LNCAP (cell line): ENCODE data around the gene TNFRSF19.

Experiments used
- TF ChIP-seq, protein P1 (sequence below): fragments of 450-650 bp; IDR thresholded peaks from 2 replicates; pipeline ENCODE4 v1.5.1; 2017; ENCODE audit warnings: mild to moderate bottlenecking

TNFRSF19 gene

DNA sequence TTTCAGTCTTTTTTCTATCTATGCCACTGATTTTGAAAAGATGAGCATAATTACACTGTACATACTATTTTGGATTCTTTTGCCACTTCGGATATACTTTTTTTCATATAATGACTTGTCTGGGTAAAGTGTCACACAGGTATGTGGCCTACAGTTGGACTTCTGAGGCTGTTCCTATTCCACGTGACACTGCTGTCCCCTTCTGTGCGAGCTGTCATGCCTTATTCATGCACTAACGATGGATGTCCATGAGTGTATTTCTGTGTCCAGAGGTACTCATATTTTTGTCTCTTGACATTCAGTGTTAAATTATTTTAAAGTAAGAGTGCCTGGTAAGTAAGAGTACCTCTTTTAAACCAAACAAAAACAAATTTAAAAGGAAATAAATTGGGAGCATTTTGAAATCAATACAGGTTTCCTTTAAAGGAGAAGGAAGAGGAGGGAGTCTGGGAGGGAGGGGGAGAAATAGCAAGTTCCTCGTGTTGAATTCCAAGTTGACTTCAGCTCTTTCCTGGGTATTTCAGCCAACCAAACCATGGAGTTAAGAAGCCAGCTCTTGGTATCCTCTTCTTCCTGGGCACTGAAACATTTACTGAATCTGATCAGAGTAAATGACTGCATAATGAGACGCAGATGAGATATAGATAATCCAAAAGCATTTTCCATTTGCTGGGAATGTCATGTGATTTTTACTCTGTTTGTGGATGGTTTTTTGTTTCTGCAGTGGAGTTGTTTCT, 61.3 kb downstream of the TNFRSF19 start:
- TF ChIP-seq, protein P1, sequence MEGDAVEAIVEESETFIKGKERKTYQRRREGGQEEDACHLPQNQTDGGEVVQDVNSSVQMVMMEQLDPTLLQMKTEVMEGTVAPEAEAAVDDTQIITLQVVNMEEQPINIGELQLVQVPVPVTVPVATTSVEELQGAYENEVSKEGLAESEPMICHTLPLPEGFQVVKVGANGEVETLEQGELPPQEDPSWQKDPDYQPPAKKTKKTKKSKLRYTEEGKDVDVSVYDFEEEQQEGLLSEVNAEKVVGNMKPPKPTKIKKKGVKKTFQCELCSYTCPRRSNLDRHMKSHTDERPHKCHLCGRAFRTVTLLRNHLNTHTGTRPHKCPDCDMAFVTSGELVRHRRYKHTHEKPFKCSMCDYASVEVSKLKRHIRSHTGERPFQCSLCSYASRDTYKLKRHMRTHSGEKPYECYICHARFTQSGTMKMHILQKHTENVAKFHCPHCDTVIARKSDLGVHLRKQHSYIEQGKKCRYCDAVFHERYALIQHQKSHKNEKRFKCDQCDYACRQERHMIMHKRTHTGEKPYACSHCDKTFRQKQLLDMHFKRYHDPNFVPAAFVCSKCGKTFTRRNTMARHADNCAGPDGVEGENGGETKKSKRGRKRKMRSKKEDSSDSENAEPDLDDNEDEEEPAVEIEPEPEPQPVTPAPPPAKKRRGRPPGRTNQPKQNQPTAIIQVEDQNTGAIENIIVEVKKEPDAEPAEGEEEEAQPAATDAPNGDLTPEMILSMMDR, result no peak

DNA sequence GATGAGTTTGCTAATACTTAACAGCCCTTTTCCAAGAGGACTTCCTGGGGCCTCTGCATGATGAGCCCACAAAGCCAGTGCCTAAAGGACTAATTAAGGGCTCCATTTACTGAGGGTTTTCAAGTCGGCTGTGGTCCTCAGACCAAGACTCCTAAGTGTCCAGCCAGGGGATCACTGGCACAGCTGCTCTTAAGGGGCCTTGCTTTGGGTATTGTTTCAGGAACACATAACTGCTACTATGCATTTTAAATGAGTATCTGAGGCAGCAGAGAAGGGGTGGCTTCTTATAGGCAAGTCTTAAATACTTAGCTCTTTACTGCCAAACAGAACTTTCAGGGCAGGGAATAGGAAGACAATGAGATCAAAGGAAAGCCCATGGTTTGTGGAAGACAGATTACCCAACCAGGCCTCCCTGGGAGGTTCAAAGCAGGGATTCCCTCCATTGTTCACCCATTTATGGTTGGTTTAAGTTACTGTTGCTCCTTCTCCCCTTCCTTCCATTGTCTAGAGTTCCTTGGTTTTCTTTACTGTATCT, 61.9 kb downstream of the TNFRSF19 start:
- TF ChIP-seq, protein P1, result no peak

DNA sequence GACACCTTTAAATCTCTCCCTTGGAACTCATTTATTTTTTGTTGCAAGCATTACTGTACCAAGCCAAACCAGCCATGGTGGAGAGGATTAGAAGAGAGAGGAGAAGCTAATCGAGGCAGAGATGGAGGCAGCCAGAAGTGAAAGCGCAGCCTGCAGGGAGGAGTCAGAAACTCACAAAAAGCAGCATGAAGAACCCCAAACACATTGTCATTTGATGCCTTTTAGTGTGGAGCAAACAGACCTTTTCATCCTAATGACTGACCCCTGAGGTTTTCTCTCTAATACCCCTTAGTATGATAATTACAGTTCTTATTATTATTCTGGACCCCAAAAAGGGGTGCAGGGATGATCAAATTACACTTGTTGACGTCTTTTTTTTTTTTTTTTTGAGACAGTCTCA, 62.5 kb downstream of the TNFRSF19 start:
- TF ChIP-seq, protein P1, result no peak

DNA sequence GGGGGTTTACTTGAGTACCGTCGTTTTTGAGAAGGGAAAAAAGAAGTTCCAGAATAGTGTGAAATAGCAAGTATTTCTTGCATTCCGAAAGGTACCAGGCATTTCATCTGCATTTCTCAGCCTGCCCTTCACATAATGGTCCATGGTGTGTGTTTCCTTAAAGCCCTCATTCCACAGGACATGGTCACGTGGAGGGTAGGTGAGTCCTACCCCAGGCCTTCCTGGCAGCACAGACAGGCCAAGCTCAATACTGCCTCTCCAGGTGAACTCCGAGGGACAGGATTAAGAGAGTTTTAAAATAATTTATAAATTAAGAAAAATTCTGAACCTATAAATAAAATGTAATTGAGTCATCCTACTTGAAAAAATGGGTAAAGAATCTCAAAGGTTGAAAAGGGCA, 64.7 kb downstream of the TNFRSF19 start:
- TF ChIP-seq, protein P1, result no peak

DNA sequence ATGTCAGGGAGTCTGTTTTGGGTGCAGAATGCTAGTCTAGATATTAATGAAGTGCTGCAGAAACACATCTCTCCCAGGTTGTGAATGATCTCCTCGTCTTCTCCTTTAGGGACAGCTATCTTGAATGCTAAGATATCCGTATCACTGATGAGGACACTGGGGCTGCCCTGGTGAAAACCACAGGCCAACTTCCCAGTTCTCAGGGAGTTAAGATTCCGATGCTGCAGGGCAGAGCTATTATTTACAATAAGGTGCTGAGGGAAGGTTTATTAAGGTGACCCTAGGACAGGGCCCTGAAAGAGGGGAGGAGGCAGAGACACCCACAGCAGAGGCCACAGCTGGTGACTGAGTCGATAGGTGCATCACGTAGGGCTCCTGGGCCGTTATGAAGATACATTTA, 66.1 kb downstream of the TNFRSF19 start:
- TF ChIP-seq, protein P1, result no peak

DNA sequence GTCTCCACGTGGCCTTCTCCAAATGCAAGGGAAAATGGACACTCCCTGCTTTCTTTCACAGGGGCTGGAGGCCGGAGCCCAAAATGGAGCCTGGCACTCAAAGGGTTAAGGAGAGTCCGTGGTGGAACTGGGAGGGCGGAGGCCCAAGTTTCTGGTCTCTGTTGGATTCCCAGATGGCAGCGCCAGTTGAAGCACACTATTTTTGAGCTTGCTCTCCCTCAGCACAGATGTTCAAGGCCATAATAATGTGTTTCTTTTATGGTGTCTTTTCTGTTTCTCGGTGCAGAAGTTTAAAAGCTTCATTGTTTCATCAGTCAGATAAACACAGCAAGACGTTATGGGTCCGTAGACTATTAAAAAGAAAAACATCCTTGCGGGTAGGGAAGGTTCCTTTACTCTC, 67.6 kb downstream of the TNFRSF19 start:
- TF ChIP-seq, protein P1, result no peak

DNA sequence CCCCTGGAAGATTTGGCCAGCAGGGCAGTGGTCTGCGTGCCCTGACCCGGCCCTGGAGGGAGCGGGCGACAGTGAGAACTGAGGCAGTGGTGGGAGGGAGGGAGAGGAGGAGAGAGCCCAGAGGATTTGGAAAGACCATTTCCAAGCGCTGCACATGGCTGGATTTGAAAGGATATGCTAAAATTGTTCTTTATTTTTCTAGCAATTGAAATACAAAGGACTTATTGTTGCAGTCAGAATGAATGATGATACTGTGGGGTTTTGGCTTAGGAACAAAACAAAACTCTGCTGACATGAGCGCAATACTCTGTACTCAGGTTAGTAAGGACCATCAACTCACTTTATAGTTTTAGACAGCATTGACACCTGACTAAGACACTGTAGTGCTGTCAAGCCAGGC, 69.5 kb downstream of the TNFRSF19 start:
- TF ChIP-seq, protein P1, result no peak
